ENCODE measurements around the gene MRPS26.
"Not testable (repeated sequence)": the region's sequence is repeated elsewhere in the genome, so short reads cannot be mapped to it uniquely, and the experiment has no call there.

The MRPS26 gene

GRCh38 chr20:3045816-3046676 is at the start of gene MRPS26:
TSS of gene MRPS26 (plus strand) at chr20:3046052. CDS start at chr20:3046069, 17 bp downstream.
- DNase-seq, result peak; percentile 78

GRCh38 chr20:2998728-2999127 is 47.1 kb upstream of the MRPS26 start:
- DNase-seq, result no peak

DNA sequence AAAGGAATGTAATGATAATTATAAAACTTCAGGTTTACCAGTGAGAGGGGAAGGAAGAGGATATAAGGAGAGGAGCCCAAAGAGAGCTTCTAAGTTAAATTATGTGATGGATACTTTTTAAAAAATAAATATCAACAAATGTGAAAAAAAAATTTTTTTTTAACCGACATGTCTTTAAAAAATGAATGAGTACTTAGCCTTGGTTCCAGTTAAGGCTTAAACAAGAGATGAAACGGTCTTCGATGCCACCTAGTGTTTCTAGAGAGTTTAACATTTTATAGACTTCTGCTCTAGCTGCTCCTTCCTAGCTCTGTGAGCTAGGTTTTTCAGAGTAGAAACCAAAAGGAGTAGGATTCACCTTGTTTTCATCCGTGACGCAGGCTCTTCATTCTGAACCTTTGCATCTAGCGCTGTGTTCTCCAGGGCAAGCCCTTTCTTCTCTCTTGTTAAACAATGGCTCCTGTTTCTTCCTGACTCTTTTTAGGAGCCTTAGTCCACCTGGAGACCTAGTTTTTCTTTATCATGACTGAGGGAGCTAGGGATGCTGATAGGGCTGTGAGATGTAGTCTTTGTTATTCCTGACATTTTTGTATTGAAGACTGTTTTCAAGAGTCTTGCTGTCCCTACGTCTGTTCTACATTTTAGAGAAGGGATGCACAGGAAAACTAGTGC is 44.9 kb upstream of the MRPS26 start:
- DNase-seq, result no peak

GRCh38 chr20:3003416-3003815 is 42.4 kb upstream of the MRPS26 start:
- DNase-seq, result no peak

DNA sequence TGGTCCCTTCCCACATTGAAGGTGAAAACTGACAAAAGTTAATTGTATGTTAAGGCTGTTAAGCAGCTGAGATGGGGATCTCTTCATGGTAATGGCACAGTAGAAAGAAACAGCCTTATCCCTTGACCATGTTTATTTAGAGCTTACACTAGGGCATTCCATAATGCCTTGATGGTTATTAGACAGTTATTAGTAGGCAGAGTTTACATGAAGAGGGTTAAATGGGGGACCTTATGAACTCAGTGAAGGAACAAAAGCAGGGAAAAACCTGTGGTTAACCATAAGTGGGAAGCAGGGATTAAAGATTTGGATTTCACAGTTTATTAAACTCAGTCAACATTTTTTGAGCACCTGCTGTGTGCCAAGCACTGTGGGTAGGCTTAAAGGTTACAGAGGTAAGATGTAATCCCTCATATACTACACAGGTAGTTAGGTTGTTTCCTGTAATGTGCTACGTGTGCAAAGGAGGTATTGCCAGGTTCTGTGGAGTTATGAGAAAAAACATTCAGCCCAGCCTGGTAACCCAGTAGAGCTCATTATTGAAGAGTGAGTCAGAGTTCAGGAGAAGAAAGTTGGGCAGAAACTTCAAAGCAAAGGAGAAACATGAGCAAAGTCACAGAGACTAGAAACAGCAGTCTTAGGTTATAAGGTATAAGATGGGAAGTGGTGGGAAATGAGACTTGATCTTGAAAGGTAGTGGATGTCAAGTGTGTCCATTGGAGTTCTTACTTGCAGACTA is 34.7 kb upstream of the MRPS26 start:
- DNase-seq, result no peak

DNA sequence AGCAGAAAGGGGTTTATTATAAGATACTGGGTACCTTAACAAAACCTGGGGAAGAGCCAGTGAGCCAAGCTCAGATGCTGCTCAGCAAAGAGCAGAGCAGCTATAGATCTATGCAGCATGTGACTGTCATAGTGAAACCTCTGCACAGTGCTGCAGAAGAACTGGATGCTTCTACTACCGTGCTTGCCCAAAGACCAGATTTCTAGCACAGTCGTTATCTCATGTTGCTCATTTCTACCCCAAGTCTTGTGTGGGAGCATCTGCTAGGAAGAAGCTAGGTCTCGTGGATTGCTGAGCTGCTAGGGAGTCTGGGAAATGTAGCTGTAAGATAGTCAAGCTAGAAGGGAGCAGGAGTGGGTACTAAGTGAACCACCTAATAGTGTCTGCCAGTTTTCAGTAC is 34.1 kb upstream of the MRPS26 start:
- DNase-seq, result no peak

- DNase-seq, result no peak
These were observed 32.1 kb upstream of the MRPS26 start for GRCh38 chr20:3013771-3014170.

GRCh38 chr20:3014179-3014578 is 31.7 kb upstream of the MRPS26 start:
- DNase-seq, result no peak

DNA sequence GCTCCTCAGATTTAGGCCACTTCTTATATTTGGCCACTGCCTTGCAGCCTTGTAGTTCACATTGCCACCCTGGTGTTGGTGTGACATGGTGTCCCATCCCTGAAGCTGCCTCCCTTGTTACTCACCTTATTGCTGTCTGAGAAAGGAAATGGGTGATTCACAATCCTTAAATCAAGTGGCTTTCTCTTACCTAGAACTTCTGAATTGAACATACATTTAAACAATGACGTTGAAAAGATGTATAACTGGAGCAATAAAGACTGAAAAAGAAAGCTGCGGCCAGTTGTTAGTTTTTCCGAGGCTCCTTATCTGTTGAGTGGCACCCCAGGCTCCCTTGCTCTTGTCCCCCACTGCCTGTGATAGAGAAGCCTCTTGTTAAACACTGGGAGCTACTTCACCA is 31.2 kb upstream of the MRPS26 start:
- DNase-seq, result no peak

DNA sequence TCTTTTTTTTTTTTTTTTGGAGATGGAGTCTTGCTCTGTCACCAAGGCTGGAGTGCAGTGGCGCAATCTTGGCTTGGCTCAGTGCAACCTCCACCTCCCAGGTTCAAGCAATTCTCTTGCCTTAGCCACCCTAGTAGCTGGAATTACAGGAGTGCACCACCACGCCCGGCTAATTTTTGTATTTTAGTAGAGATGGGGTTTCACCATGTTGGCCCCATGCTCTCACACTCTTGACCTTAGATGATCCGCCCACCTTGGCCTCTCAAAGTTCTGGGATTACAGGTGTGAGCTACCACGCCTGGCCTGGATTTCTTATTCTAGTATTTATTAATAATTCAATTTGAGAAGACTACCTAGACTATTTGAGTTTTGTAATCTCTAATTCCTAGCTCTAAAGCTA is 30.6 kb upstream of the MRPS26 start:
- DNase-seq, result not testable (repeated sequence)

DNA sequence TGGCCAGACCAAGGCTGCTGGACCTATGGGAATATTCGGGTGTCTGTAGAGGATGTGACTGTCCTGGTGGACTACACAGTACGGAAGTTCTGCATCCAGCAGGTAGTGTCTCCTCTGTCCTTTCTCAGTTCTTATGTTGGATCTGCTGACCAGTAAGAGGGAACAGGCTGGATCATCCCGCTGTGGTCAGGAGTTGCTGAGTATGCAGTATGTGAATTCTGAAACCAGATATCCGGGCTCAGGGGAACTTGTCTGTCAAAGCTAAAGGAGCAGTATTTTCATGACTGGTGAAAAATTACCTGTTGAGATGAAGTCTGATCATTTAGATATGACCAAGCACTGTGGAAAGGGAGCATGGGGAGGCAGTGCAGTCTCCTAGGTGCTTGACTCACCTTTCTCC is 24.5 kb upstream of the MRPS26 start:
- no peak for DNase-seq

GRCh38 chr20:3021777-3022176 is 24.1 kb upstream of the MRPS26 start:
- DNase-seq, result no peak

DNA sequence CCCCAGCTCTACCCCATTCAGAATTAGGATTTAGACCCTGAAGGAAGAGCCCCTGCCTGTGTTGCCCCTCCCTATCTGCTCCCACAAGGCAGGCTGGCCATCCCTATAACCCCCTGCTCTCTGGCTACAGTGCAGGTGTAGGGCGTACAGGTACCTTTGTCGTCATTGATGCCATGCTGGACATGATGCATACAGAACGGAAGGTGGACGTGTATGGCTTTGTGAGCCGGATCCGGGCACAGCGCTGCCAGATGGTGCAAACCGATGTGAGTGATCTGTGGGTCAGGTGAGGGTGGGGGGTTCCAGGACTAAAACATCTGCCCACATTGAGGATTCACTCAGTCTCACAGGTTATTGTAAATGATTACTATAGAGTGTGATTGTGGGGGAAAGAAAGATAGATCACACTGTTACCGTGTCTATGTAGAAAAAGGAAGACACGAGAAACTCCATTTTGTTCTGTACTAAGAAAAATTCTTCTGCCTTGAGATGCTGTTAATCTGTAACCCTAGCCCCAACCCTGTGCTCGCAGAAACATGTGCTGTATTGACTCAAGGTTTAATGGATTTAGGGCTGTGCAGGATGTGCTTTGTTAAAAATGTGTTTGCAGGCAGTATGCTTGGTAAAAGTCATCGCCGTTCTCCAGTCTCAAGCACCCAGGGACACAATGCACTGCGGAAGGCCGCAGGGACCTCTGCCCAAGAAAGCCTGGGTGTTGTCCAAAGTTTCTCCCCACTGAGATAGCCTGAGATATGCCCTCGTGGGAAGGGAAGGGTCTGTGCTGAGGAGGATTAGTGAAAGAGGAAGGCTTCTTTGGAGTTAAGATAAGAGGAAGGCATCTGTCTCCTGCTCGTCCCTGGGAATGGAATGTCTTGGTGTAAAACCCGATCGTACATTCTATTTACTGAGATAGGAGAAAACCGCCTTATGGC is 23.0 kb upstream of the MRPS26 start:
- not testable (repeated sequence) for DNase-seq

DNA sequence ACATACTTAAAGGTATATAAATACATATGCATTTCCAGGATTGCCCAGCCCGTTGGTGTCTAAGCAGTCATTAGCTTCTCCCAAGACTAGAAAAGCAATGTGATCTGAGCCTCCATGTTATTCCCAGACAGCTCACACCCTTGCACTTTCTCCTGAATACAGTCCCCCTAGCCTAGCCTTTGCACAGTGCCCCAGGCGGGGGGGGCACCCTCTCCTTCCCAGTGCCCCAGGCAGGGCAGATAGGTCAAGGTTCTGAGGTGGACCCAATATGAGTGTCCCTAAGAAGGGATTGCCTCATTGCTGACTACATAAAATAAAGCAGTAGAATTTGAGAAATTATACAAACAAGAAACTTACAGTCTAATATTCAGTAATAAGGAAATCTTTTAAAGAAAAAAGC is 17.9 kb upstream of the MRPS26 start:
- DNase-seq, result no peak

DNA sequence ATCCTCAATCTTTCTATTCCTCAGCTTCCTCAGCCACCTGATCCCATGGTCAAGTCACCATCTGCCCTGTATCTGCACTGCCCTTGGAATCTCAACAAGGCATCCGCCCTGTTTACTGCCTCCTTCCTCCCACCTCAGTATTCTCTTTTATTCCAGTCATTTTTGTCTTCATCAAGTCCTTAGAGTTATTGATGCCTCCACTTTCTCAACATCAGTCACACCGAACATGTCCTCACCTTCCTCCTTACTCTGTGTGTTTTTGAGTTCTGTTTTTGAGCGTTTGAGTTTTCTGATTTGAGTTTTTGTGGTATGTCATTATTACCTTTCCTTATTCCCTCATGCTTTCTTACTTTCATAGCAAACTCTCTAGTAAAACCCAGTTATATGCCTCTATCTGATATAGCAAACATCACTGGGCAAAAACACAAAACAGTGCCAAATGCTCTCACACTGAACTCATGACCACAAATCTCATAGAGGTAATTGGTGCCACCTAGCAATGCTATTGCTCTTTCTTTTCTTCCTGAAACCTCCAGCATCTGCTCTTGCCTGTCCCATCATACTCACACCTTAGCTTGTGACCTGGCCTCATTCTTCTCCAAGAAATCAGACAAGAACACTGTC is 14.2 kb upstream of the MRPS26 start:
- DNase-seq, result no peak

DNA sequence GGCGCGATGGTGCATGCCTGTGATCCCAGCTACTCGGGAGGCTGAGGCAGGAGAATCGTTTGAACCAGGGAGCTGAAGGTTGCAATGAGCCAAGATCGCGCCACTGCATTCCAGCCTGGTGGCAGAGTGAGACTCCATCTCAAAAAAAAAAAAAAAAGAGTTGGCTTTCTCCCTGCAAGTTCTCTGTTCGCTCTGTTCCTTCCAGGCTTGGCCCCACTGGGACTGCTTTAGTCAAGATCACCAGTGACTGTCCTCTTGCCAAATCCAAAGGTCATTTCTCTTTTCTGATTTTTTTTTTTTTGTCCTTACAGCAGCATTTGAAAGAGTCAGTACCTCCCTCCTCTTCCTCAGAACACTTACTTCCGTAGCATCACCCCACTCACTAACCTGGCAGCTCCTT is 13.2 kb upstream of the MRPS26 start:
- no peak for DNase-seq

DNA sequence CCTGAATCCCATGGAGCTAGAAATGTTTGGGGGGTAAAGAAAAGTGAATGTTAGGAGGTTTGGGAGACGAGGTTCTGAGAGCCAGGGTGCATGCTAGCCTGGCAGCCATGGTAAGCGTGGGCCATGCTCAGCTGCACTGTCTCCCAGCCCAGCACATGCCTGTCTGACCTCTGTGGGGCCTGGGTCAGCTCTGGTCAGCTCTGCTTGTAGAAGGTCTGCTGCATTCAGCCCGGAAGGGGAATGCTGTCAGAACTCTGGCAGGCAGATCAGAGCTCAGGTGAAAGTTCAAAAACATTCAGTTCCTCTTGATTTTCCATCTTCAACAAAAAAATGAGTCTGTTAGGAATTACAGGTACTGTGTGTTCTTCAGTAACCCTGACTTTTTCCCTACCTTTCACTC is 8.2 kb upstream of the MRPS26 start:
- no peak for DNase-seq

DNA sequence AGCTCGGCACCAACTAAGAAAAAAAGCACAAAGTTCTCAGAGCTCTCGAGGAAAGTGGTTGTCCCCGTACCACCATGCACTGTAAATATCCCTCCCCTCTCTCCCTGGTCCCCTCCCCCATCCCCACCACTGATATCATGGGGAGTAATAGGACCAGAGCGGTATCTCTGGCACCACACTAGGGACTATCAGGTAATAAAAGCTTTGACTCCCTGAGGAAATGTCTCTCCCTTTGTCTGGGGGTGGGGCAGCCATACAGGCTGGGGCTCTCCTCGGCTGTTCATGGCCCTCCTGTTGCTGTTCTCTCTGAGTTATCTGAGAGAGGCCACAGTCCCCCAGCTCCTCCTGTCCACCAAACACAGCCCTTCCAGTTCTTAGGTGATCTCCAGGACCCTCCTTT is 7.4 kb upstream of the MRPS26 start:
- no peak for DNase-seq

- DNase-seq, result no peak
These were observed 6.4 kb upstream of the MRPS26 start for GRCh38 chr20:3039426-3039825.

DNA sequence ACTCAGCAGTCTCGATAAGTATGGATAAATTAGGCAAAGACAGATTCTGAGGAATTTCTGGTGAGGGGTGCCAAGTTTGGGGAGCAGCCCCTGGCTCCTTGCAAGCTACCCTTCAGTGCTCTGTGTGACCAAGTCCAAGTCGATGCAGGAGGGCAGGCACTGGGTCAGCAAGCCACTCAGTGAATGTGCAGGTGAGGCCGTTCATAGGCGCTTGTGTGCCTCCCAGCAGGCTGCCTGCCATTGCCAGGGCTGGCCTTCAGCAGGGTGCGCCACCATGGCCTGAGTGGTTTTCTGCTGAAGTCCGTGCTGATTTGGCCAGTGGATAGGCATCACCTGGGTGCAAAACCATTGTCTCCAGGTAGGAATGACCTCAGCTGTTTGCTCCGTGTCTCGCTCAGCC is 5.8 kb upstream of the MRPS26 start:
- no peak for DNase-seq

DNA sequence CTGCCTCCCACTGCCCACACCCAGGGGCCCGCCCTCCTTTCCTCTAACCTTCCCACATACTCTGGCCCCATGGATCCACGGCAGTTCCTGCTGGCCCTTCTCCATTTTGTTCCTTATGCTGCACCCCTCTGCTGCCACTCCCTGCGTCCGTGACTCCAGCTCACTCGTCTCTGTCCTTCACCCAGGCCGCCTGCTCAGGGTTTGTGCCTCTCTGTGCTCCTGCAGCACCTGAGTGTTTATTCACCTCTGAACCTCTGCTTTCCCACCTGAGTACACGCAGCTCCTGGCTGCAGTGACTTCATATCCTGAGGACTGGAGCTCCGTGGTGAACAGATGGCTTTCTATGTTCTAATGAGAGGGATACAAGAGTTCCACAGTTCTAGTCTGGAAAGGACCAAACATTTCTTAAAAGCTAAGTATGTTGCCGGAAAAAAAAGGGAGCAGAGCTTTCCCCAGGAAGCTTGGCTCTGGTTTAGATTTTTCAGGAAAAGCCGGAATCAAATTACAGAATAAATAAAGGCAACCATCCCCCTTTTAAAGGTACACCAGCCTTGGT is 3.9 kb upstream of the MRPS26 start:
- DNase-seq, result no peak

DNA sequence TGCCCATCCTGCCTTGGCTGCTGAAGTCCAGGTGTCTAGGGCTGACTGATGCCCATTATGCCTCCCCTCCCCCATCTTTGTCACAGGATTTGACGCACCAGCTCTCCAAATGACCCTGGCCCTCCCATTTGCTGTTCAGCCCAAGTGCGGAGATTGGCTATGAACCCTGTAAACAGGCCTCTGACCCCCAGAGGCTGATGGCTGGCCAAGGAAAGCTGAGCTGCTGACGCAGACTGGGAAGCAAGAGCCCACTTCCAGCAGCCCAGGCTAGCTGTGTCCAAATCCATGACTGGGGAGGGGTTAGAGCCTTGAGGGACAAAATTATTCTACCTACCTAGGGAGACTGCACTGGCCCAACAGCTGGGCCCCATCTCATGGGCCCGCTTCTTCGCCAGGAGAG is 3.2 kb upstream of the MRPS26 start:
- DNase-seq, result no peak
